GM23248 (cell line): Measurements from ENCODE around the gene IPO7. TPM values are rescaled to one million over a fixed set of nuclear protein-coding genes. Genes with fewer than 3 reads are reported as not detected.
"Not testable (repeated sequence)": the region's sequence is repeated elsewhere in the genome, so short reads cannot be mapped to it uniquely, and the experiment has no call there.

Source experiments
- DNase-seq: peaks from one replicate; pipeline ENCODE4 v3.0.0-alpha.2; 2015
- H2AFZ ChIP-seq: fragments of 200-600 bp; sonication (generic); 2 replicates; pipeline ENCODE4 v1.6.1; 2016; ENCODE audit warnings: antibody characterized with exemption
- H3F3A ChIP-seq: fragments of 200-600 bp; sonication (generic); 2 replicates; pipeline ENCODE4 v1.6.1; 2016; ENCODE audit warnings: mild to moderate bottlenecking, antibody characterized with exemption, mixed run types; ENCODE audit not compliant: insufficient read depth
- H3K27ac ChIP-seq: fragments of 200-600 bp; sonication (generic); 2 replicates; pipeline ENCODE4 v1.5.1; 2016; ENCODE audit warnings: mild to moderate bottlenecking
- H3K27me3 ChIP-seq: fragments of 200-600 bp; sonication (generic); replicated peaks from 2 replicates; pipeline ENCODE4 v1.6.1; 2016; ENCODE audit warnings: mild to moderate bottlenecking; ENCODE audit not compliant: insufficient read depth
- H3K36me3 ChIP-seq: fragments of 200-600 bp; sonication (generic); 2 replicates; pipeline ENCODE4 v1.6.1; 2016; ENCODE audit warnings: low read depth, mild to moderate bottlenecking
- H3K4me1 ChIP-seq: fragments of 200-600 bp; sonication (generic); 2 replicates; pipeline ENCODE4 v1.6.1; 2016; ENCODE audit warnings: mild to moderate bottlenecking; ENCODE audit not compliant: insufficient read depth
- H3K4me2 ChIP-seq: fragments of 200-600 bp; sonication (generic); one replicate; pipeline ENCODE4 v1.6.1; 2016; ENCODE audit warnings: mild to moderate bottlenecking; ENCODE audit not compliant: unreplicated experiment
- H3K4me3 ChIP-seq: fragments of 200-600 bp; sonication (generic); 2 replicates; pipeline ENCODE4 v1.5.1; 2016; ENCODE audit warnings: mild to moderate bottlenecking
- H3K79me2 ChIP-seq: fragments of 200-600 bp; sonication (generic); 2 replicates; pipeline ENCODE4 v1.6.1; 2016; ENCODE audit warnings: mild to moderate bottlenecking; ENCODE audit not compliant: insufficient read depth
- H3K9ac ChIP-seq: fragments of 200-600 bp; sonication (generic); 2 replicates; pipeline ENCODE4 v1.6.1; 2016; ENCODE audit warnings: mild to moderate bottlenecking
- H3K9me2 ChIP-seq: fragments of 200-600 bp; sonication (generic); 2 replicates; pipeline ENCODE4 v1.6.1; 2016; ENCODE audit warnings: mixed run types, mild to moderate bottlenecking, moderate library complexity; ENCODE audit not compliant: insufficient read depth
- H3K9me3 ChIP-seq: fragments of 200-600 bp; sonication (generic); one replicate; pipeline ENCODE4 v1.6.1; 2017; ENCODE audit warnings: low read depth
- H4K20me1 ChIP-seq: fragments of 200-600 bp; sonication (generic); 2 replicates; pipeline ENCODE4 v1.6.0; 2016; ENCODE audit not compliant: insufficient read depth
- EZH2 ChIP-seq: fragments of 200-600 bp; sonication (generic); IDR thresholded peaks from 2 replicates; pipeline ENCODE4 v1.6.1; 2018; ENCODE audit warnings: antibody characterized with exemption, mild to moderate bottlenecking; ENCODE audit not compliant: insufficient read depth, poor library complexity, severe bottlenecking
- EZH2phosphoT487 ChIP-seq: fragments of 200-600 bp; sonication (generic); IDR thresholded peaks from 2 replicates; pipeline ENCODE4 v1.6.1; 2018; ENCODE audit warnings: antibody characterized with exemption, moderate library complexity, mild to moderate bottlenecking, low read depth; ENCODE audit not compliant: insufficient read depth
- WGBS, 2 experiments: methylation state at CpG; one replicate each; pipeline ENCODE4 v1.1.6; 2015 to 2017; ENCODE audit warnings: low lambda C conversion rate in 2 of 2, low coverage in 1 of 2; ENCODE audit errors: missing lambda C conversion rate in 2 of 2; 5-methylcytosine and 5-hydroxymethylcytosine counted together
- in situ Hi-C: fragments of 300-500 bp; cut with MboI; formaldehyde crosslinking; loops from 2 replicates; pipeline ENCODE4 v1.15.0; 2020
- polyA plus RNA-seq: library from polyadenylated mRNA; unstranded; fragments of >200 nt; fragmentation: Nextera tagmentation; extraction: Ambion mirVana; gene quantifications from 2 replicates; pipeline ENCODE4 v1.2.1, GENCODE V29; 2016
- total RNA-seq: library from RNA; depleted of rRNA; stranded (reverse); fragments of >200 nt; shearing (Covaris generic); gene quantifications from 2 replicates; pipeline ENCODE4 v1.2.3, GENCODE V29; 2014

Gene IPO7
- total and polyA plus RNA-seq, 2 experiments from 2014 or later = 8.7 to 101 TPM

- WGBS, 2 experiments = 86 to 87% methylated on average over 10 of the region's 10 CpGs
- H3K4me1 ChIP-seq = peaks cover 35% of the 10 kb centered on the region
- peaks cover 29% of the 10 kb centered on the region for H3F3A ChIP-seq
- in situ Hi-C loops = no loop called here
- no peak overlapping the region for H3K9ac ChIP-seq
- TF ChIP-seq EZH2phosphoT487 = no peak
- TF ChIP-seq EZH2 = no peak
- no peak overlapping the region for H3K4me2 ChIP-seq
- no peaks in the 10 kb centered on the region for H3K9me3 ChIP-seq
- H3K27ac ChIP-seq = no peak overlapping the region
- H3K4me3 ChIP-seq = no peak overlapping the region
- peaks cover 29% of the 10 kb centered on the region for H4K20me1 ChIP-seq
- no peak for DNase-seq
- H3K79me2 ChIP-seq = peaks cover 100% of the 10 kb centered on the region
- no peaks in the 10 kb centered on the region for H3K9me2 ChIP-seq
- H3K27me3 ChIP-seq = no peaks in the 10 kb centered on the region
- H3K36me3 ChIP-seq = 0 out of 2 replicates have a peak, but pooled peaks cover 3% of the 10 kb centered on the region
- no peak overlapping the region for H2AFZ ChIP-seq
Measured at GRCh38 chr11:9396310-9396709, 11.9 kb downstream of the IPO7 start.

GRCh38 chr11:9396752-9397151, 12.3 kb downstream of the IPO7 start:
- H3F3A ChIP-seq = peaks cover 29% of the 10 kb centered on the region
- H3K27me3 ChIP-seq = no peaks in the 10 kb centered on the region
- peaks cover 35% of the 10 kb centered on the region for H3K4me1 ChIP-seq
- no peak for TF ChIP-seq EZH2phosphoT487
- TF ChIP-seq EZH2 = no peak
- H3K9ac ChIP-seq = no peak overlapping the region
- no peak overlapping the region for H2AFZ ChIP-seq
- in situ Hi-C loops = no loop called here
- peaks cover 29% of the 10 kb centered on the region for H4K20me1 ChIP-seq
- H3K9me2 ChIP-seq = no peaks in the 10 kb centered on the region
- H3K4me2 ChIP-seq = no peak overlapping the region
- 95 to 97% methylated on average over 3 of the region's 3 CpGs for WGBS, 2 experiments
- H3K27ac ChIP-seq = no peak overlapping the region
- H3K79me2 ChIP-seq = peaks cover 100% of the 10 kb centered on the region
- H3K9me3 ChIP-seq = no peaks in the 10 kb centered on the region
- H3K4me3 ChIP-seq = no peak overlapping the region
- H3K36me3 ChIP-seq = 0 out of 2 replicates have a peak, but pooled peaks cover 3% of the 10 kb centered on the region
- no peak for DNase-seq

- Histone ChIP-seq H3K36me3 (0 out of 2 replicates have a peak, but pooled peaks cover 3% of the 10 kb centered on the region), H3K27ac (peak overlapping the region; percentile 13), H3K9ac (no peak overlapping the region), H2AFZ (no peak overlapping the region), H3K4me3 (no peak overlapping the region), H3K27me3 (no peaks in the 10 kb centered on the region), H3K9me3 (no peaks in the 10 kb centered on the region), H3F3A (peaks cover 29% of the 10 kb centered on the region), H3K4me2 (peak overlapping the region; percentile 8), H4K20me1 (peaks cover 29% of the 10 kb centered on the region), H3K79me2 (peaks cover 100% of the 10 kb centered on the region), H3K9me2 (no peaks in the 10 kb centered on the region), H3K4me1 (peaks cover 32% of the 10 kb centered on the region)
- WGBS, 2 experiments = 69 to 73% methylated on average over 4 of the region's 4 CpGs
- no peak for TF ChIP-seq EZH2phosphoT487
- TF ChIP-seq EZH2 = no peak
- in situ Hi-C loops = no loop called here
- DNase-seq = peak; percentile 17
Measured at GRCh38 chr11:9397746-9398680, 13.6 kb downstream of the IPO7 start.

GRCh38 chr11:9399466-9399865, 15.0 kb downstream of the IPO7 start:
- peak overlapping the region; percentile 16 for H3K4me2 ChIP-seq
- DNase-seq = peak; percentile 73
- H2AFZ ChIP-seq = no peak overlapping the region
- in situ Hi-C loops = no loop called here
- no peaks in the 10 kb centered on the region for H3K27me3 ChIP-seq
- peaks cover 23% of the 10 kb centered on the region for H4K20me1 ChIP-seq
- no peaks in the 10 kb centered on the region for H3K9me2 ChIP-seq
- no peak overlapping the region for H3K9ac ChIP-seq
- H3K36me3 ChIP-seq = 0 out of 2 replicates have a peak, but pooled peaks cover 10% of the 10 kb centered on the region
- H3K27ac ChIP-seq = peak overlapping the region; percentile 49
- peaks cover 100% of the 10 kb centered on the region for H3K79me2 ChIP-seq
- H3K4me3 ChIP-seq = no peak overlapping the region
- H3K4me1 ChIP-seq = peaks cover 35% of the 10 kb centered on the region
- TF ChIP-seq EZH2 (no peak), EZH2phosphoT487 (no peak)
- H3F3A ChIP-seq = peaks cover 25% of the 10 kb centered on the region
- no peaks in the 10 kb centered on the region for H3K9me3 ChIP-seq

DNA sequence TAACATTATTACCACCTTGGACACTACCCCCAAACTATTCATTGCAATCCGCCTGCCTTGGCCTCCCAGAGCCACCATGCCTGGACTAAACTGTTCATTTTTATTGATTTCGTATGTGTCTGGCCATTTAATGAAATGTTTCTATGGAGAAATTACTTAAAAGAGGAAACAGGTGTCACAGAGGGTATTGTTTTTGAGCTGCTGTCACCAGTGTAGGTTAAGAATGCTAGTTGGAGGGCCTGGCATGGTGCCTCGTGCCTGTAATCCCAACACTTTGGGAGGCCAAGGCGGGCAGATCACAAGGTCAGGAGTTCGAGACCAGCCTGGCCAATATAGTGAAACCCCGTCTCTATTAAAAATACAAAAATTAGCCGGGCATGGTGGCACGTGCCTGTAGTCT, 17.4 kb downstream of the IPO7 start:
- in situ Hi-C loops, H3K4me3 ChIP-seq, H3K27me3 ChIP-seq, H2AFZ ChIP-seq, H3K4me2 ChIP-seq, H3K9ac ChIP-seq, H3K27ac ChIP-seq, DNase-seq, H3K9me2 ChIP-seq, H3K9me3 ChIP-seq: not testable (repeated sequence)
- Histone ChIP-seq H3K79me2 (peaks cover 100% of the 10 kb centered on the region), H3K4me1 (peaks cover 42% of the 10 kb centered on the region), H4K20me1 (peaks cover 19% of the 10 kb centered on the region; the same call in 1 of the 2 replicates), H3F3A (peaks cover 30% of the 10 kb centered on the region), H3K36me3 (peaks cover 17% of the 10 kb centered on the region; the same call in 1 of the 2 replicates)
- WGBS, 2 experiments = 82 to 85% methylated on average over 8 of the region's 8 CpGs
